Measurements from ENCODE around the gene DOK7. TPM values are rescaled to one million over a fixed set of nuclear protein-coding genes. Genes with fewer than 3 reads are reported as not detected.

DOK7 gene
- total and polyA plus RNA-seq, 2 of the 4 experiments (the other 2 are of a cell fraction) = not detected

GRCh38 chr4:3481783-3482393 is 18.8 kb downstream of the DOK7 start:
- no peak overlapping the region for H2BK5ac ChIP-seq (ENCODE audit: low read depth, low read length, poor library complexity, severe bottlenecking)
- no peak overlapping the region for H3K9ac ChIP-seq (ENCODE audit: low read depth, low read length)
- no peaks in the 10 kb centered on the region for H3K9me3 ChIP-seq (ENCODE audit: control insufficient read depth, insufficient read depth, low read length)
- no TSS peak for BruUV-seq (replicated peaks)
- H3K4ac ChIP-seq (ENCODE audit: low read depth, low read length) = no peak overlapping the region
- no peak overlapping the region for H2AFZ ChIP-seq (replicated peaks; ENCODE audit: low read length, poor library complexity)
- no peak for TF ChIP-seq FOS (IDR thresholded peaks at IDR 0.05; ENCODE audit: low read depth, low read length)
- no peak for TF ChIP-seq RCOR1 (IDR thresholded peaks at IDR 0.05; ENCODE audit: insufficient replicate concordance, low read length)
- TF ChIP-seq ELK1 (IDR thresholded peaks at IDR 0.05; ENCODE audit: borderline replicate concordance, low read depth, low read length) = no peak
- TF ChIP-seq RFX5 (IDR thresholded peaks at IDR 0.05; ENCODE audit: low read depth, low read length) = no peak
- TF ChIP-seq CEBPB (IDR thresholded peaks at IDR 0.05; ENCODE audit: low read depth, low read length) = no peak
- TF ChIP-seq BHLHE40 (IDR thresholded peaks at IDR 0.05; ENCODE audit: low read depth, low read length) = no peak
- TF ChIP-seq, protein P1, sequence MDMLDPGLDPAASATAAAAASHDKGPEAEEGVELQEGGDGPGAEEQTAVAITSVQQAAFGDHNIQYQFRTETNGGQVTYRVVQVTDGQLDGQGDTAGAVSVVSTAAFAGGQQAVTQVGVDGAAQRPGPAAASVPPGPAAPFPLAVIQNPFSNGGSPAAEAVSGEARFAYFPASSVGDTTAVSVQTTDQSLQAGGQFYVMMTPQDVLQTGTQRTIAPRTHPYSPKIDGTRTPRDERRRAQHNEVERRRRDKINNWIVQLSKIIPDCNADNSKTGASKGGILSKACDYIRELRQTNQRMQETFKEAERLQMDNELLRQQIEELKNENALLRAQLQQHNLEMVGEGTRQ (IDR thresholded peaks at IDR 0.05; ENCODE audit: low read depth, low read length) = no peak
- no peak for TF ChIP-seq CTCF (conservative IDR thresholded peaks at IDR 0.05; ENCODE audit: low read depth, low read length)
- TF ChIP-seq POLR2A (IDR thresholded peaks at IDR 0.05; ENCODE audit: low read depth, low read length) = no peak
- no peak for TF ChIP-seq SMC3 (IDR thresholded peaks at IDR 0.05; ENCODE audit: low read depth, low read length)
- dilution Hi-C loops (cut with HindIII; ENCODE audit: low sequenced_read_pairs, unreplicated experiment) (no loop called here), in situ Hi-C loops (cut with MboI; ENCODE audit: low sequenced_read_pairs) (no loop called here), intact Hi-C loops (cut with micrococcal nuclease) (loop anchor here (5.0 kb wide), 2 partner anchors 290 to 375 kb away; no protein-coding TSS in a partner anchor)
- no peak overlapping the region for H3K18ac ChIP-seq (ENCODE audit: low read depth, low read length)
- H3K14ac ChIP-seq (replicated peaks; ENCODE audit: low read depth, low read length) = no peak overlapping the region
- no peaks in the 10 kb centered on the region for H3K79me1 ChIP-seq (ENCODE audit: low read depth in 1 of 2, low read length in 2 of 2)
- no peak overlapping the region for H3K27ac ChIP-seq (ENCODE audit: insufficient read depth, low read length)
- no peak overlapping the region for H4K5ac ChIP-seq (ENCODE audit: low read depth, low read length)
- no peak overlapping the region for H3K4me2 ChIP-seq (ENCODE audit: low read depth, low read length)
- H4K8ac ChIP-seq (ENCODE audit: low read depth in 2 of 2, low read length in 2 of 2) = no peak overlapping the region
- ChIA-PET CTCF (interaction anchor here (1.5 kb wide), 1 partner anchor 290 kb away, joined by 3 read pairs; no protein-coding TSS in a partner anchor), POLR2A (ENCODE audit: unreplicated experiment) (no interaction called here)
- no peaks in the 10 kb centered on the region for H3K4me1 ChIP-seq (ENCODE audit: control insufficient read depth, insufficient read depth, low read length)
- no peak overlapping the region for H2BK20ac ChIP-seq (ENCODE audit: low read depth, low read length)
- no peak overlapping the region for H4K91ac ChIP-seq (ENCODE audit: insufficient read depth, low read depth, low read length)
- H3K56ac ChIP-seq (ENCODE audit: extremely low read depth, insufficient read depth, low read length) = no peak overlapping the region
- H3K4me3 ChIP-seq (ENCODE audit: insufficient read depth, low read depth, low read length) = no peak overlapping the region
- H4K20me1 ChIP-seq (ENCODE audit: insufficient read depth, low read length) = no peaks in the 10 kb centered on the region
- H2BK15ac ChIP-seq (ENCODE audit: low read depth, low read length) = no peak overlapping the region
- H3K23ac ChIP-seq (ENCODE audit: low read depth, low read length) = no peak overlapping the region
- DNase-seq (no peak), ATAC-seq (ENCODE audit: low read depth) (no peak)
- H2AK5ac ChIP-seq (ENCODE audit: low read depth, low read length) = no peak overlapping the region
- no peaks in the 10 kb centered on the region for H3K9me1 ChIP-seq (ENCODE audit: insufficient read depth, low read length)
- H2AK9ac ChIP-seq (replicated peaks; ENCODE audit: low read depth, low read length, poor library complexity) = no peak overlapping the region
- no peaks in the 10 kb centered on the region for H3K36me3 ChIP-seq (ENCODE audit: control insufficient read depth, insufficient read depth, low read length)
- no peak overlapping the region for H2BK120ac ChIP-seq (ENCODE audit: low read depth, low read length)
- 53% methylated on average over 10 of the region's 19 CpGs; no CpG with 5 or more reads in 1 of the 2 experiments for WGBS, 2 experiments (ENCODE audit: extremely low coverage in 2 of 2, insufficient read length in 1 of 2)
- H3K27me3 ChIP-seq (ENCODE audit: control insufficient read depth, insufficient read depth, low read length) = peaks cover 57% of the 10 kb centered on the region
